IMR-90 (cell line): ENCODE data around the gene BANP.

Experiments used
- BHLHE40 ChIP-seq: fragments of 150-350 bp; IDR thresholded peaks from 2 replicates; pipeline ENCODE4 v1.6.1; 2016; ENCODE audit warnings: mild to moderate bottlenecking, low read depth, low read length
- FOS ChIP-seq: fragments of 150-350 bp; IDR thresholded peaks from 2 replicates; pipeline ENCODE4 v1.6.1; 2016; ENCODE audit warnings: low read depth, low read length
- MAFK ChIP-seq: IDR thresholded peaks from 2 replicates; pipeline ENCODE4 v1.6.1; 2012; ENCODE audit warnings: low read depth, low read length, improper control_type of control experiment
- MXI1 ChIP-seq: IDR thresholded peaks from 2 replicates; pipeline ENCODE4 v1.6.1; 2012; ENCODE audit warnings: low read depth, mild to moderate bottlenecking, low read length, moderate library complexity, borderline replicate concordance
- POLR2A ChIP-seq: IDR thresholded peaks from 2 replicates; pipeline ENCODE4 v1.6.1; 2012; ENCODE audit warnings: mild to moderate bottlenecking, low read depth, low read length
- SMC3 ChIP-seq: fragments of 150-350 bp; IDR thresholded peaks from 2 replicates; pipeline ENCODE4 v1.6.1; 2016; ENCODE audit warnings: low read depth, mild to moderate bottlenecking, antibody characterized with exemption, low read length, moderate library complexity
- TF ChIP-seq, protein P1 (sequence below): conservative IDR thresholded peaks from 2 replicates; pipeline ENCODE4 v1.5.1; 2012; ENCODE audit warnings: mild to moderate bottlenecking, low read depth, low read length, improper control_type of control experiment
- TF ChIP-seq, protein P2 (sequence below): fragments of 150-350 bp; IDR thresholded peaks from 2 replicates; pipeline ENCODE4 v1.6.1; 2017; ENCODE audit warnings: mild to moderate bottlenecking, antibody characterized with exemption, low read length, low read depth

DNA sequence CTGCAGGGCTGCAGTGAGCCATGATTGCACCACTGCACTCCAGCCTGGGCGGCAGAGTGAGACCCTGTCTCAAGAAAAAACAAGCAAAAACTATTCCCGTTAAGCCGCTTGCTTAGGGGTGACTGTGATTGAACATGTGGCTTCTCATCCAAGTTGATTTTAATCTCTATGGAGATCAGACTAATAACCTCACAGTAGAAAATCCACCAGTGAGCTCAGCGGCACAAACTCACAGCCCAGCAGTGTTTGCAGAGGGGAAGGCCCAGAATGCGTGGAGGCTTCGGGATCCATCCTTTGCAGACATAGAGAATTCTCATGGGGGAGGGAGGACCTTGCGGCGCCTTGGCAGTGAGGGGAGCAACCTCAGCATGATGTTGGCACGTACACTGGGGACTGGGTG lies 7.4 kb downstream of the BANP start:
- TF ChIP-seq, protein P1, sequence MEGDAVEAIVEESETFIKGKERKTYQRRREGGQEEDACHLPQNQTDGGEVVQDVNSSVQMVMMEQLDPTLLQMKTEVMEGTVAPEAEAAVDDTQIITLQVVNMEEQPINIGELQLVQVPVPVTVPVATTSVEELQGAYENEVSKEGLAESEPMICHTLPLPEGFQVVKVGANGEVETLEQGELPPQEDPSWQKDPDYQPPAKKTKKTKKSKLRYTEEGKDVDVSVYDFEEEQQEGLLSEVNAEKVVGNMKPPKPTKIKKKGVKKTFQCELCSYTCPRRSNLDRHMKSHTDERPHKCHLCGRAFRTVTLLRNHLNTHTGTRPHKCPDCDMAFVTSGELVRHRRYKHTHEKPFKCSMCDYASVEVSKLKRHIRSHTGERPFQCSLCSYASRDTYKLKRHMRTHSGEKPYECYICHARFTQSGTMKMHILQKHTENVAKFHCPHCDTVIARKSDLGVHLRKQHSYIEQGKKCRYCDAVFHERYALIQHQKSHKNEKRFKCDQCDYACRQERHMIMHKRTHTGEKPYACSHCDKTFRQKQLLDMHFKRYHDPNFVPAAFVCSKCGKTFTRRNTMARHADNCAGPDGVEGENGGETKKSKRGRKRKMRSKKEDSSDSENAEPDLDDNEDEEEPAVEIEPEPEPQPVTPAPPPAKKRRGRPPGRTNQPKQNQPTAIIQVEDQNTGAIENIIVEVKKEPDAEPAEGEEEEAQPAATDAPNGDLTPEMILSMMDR = no peak
- TF ChIP-seq POLR2A = no peak
- TF ChIP-seq BHLHE40 = no peak
- no peak for TF ChIP-seq SMC3
- TF ChIP-seq MAFK = no peak
- TF ChIP-seq, protein P2, sequence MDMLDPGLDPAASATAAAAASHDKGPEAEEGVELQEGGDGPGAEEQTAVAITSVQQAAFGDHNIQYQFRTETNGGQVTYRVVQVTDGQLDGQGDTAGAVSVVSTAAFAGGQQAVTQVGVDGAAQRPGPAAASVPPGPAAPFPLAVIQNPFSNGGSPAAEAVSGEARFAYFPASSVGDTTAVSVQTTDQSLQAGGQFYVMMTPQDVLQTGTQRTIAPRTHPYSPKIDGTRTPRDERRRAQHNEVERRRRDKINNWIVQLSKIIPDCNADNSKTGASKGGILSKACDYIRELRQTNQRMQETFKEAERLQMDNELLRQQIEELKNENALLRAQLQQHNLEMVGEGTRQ = no peak
- no peak for TF ChIP-seq FOS
- no peak for TF ChIP-seq MXI1
